ENCODE measurements around the gene NDUFB2.

GRCh38 chr7:140668641-140669040 is 27.9 kb upstream of the NDUFB2 start:
- no peak for TF ChIP-seq EZH2 (IDR thresholded peaks at IDR 0.05)
- TF ChIP-seq POLR2AphosphoS5 (IDR thresholded peaks at IDR 0.05; ENCODE audit: borderline replicate concordance, low read depth, low read length) = no peak
- TF ChIP-seq FOXP2 (optimal IDR thresholded peaks at IDR 0.05; ENCODE audit: control extremely low read depth, extremely low read length, insufficient read depth) = no peak

All from SK-N-MC (cell line).